ENCODE results near the gene CACNA1C.

GRCh38 chr12:2353691-2354090 lies 300.9 kb downstream of the CACNA1C start:
- TF ChIP-seq CTCF (IDR thresholded peaks at IDR 0.05), result no peak
- no peak for TF ChIP-seq POLR2A (IDR thresholded peaks at IDR 0.05)
- TF ChIP-seq POLR2AphosphoS5 (IDR thresholded peaks at IDR 0.05), result no peak
